ENCODE measurements around the gene LYPD8.

DNA sequence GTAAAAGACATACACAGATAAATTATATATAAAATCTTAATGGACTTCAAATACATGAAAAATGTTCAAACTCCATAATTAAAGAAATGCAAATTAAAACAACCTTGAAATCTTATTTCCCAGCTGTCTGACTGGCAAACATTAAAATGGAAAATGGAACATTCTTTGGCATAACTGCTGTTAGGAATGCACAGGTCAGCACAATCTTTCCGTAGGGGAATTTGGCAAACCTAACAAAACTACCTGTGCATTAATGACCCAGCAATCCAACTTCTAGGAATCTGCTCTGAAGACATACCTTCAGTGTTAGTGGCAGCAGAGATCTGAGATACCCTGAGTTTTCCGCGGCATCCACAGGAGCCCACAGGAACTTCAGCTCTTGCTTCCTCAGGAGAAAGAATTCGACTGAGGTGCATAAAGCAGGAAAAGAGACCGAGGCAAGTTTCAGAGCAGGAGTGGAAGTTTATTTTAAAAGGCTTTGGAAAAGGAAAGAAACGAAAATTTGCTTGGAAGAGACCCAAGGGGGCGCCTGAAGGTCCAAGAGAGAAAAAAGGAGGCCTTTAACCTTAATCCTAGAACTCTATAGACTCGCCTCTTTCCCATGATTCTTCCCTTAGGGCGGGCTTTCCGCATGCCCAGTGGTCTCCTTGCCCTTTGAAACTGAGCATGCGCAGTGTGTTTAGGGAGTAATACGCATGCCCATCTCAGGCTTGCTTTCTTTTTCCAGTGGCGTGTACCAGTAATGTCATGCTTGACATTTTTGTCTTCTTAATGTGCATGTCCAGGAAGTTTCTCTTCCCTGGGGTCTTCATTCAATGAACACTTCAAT is 24.8 kb downstream of the LYPD8 start:
- TF ChIP-seq EZH2phosphoT487 (IDR thresholded peaks at IDR 0.05; ENCODE audit: low read depth) = no peak
- TF ChIP-seq, protein P1, sequence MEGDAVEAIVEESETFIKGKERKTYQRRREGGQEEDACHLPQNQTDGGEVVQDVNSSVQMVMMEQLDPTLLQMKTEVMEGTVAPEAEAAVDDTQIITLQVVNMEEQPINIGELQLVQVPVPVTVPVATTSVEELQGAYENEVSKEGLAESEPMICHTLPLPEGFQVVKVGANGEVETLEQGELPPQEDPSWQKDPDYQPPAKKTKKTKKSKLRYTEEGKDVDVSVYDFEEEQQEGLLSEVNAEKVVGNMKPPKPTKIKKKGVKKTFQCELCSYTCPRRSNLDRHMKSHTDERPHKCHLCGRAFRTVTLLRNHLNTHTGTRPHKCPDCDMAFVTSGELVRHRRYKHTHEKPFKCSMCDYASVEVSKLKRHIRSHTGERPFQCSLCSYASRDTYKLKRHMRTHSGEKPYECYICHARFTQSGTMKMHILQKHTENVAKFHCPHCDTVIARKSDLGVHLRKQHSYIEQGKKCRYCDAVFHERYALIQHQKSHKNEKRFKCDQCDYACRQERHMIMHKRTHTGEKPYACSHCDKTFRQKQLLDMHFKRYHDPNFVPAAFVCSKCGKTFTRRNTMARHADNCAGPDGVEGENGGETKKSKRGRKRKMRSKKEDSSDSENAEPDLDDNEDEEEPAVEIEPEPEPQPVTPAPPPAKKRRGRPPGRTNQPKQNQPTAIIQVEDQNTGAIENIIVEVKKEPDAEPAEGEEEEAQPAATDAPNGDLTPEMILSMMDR (IDR thresholded peaks at IDR 0.05; ENCODE audit: low read depth, low read length) = no peak
